SU-DHL-6 (cell line): ENCODE results near the gene SPRR1A.

ENCODE experiments used
- H2AFZ ChIP-seq: fragments of 200-600 bp; sonication (generic); 2 replicates; pipeline ENCODE4 v1.6.1; 2014; ENCODE audit warnings: low read depth, mild to moderate bottlenecking, moderate library complexity, mixed read lengths, antibody characterized with exemption, low read length; ENCODE audit not compliant: severe bottlenecking
- H3F3A ChIP-seq: fragments of 200-600 bp; shearing (Covaris generic); 2 replicates; pipeline ENCODE4 v1.6.0; 2016; ENCODE audit warnings: antibody characterized with exemption, mild to moderate bottlenecking; ENCODE audit not compliant: insufficient read depth
- H3K27ac ChIP-seq: fragments of 200-600 bp; sonication (generic); 2 replicates; pipeline ENCODE4 v1.5.1; 2016; ENCODE audit warnings: low read depth, mild to moderate bottlenecking, low read length, moderate library complexity, mixed read lengths
- H3K27me3 ChIP-seq: fragments of 200-600 bp; sonication (generic), shearing (Covaris generic); 2 replicates; pipeline ENCODE4 v1.6.0; 2014; ENCODE audit warnings: mild to moderate bottlenecking, low read length
- H3K36me3 ChIP-seq: fragments of 200-600 bp; sonication (generic); 2 replicates; pipeline ENCODE4 v1.6.1; 2014; ENCODE audit warnings: mild to moderate bottlenecking, low read length, mixed read lengths
- H3K4me2 ChIP-seq: fragments of 300-600, 200-600 bp; shearing (Covaris generic), sonication (generic); 2 replicates; pipeline ENCODE4 v1.6.0; 2014; ENCODE audit warnings: low read length, low read depth, mild to moderate bottlenecking; ENCODE audit not compliant: poor library complexity, severe bottlenecking
- H3K4me3 ChIP-seq: fragments of 200-600 bp; sonication (generic); 2 replicates; pipeline ENCODE4 v1.5.1; 2014; ENCODE audit warnings: antibody characterized with exemption, low read length, mild to moderate bottlenecking, mixed read lengths; ENCODE audit not compliant: insufficient read depth, poor library complexity, severe bottlenecking
- H3K79me2 ChIP-seq: fragments of 200-600 bp; sonication (generic); 2 replicates; pipeline ENCODE4 v1.6.1; 2014; ENCODE audit warnings: mild to moderate bottlenecking, low read length, moderate library complexity; ENCODE audit not compliant: insufficient read depth
- H3K9ac ChIP-seq: fragments of 200-600 bp; sonication (generic); 2 replicates; pipeline ENCODE4 v1.7.0; 2014; ENCODE audit warnings: mild to moderate bottlenecking, low read length
- H3K9me2 ChIP-seq: fragments of 200-600 bp; sonication (generic); replicated peaks from 2 replicates; pipeline ENCODE4 v1.6.1; 2014; ENCODE audit warnings: low read length; ENCODE audit not compliant: insufficient read depth
- H3K9me3 ChIP-seq: fragments of 200-600 bp; sonication (generic); 2 replicates; pipeline ENCODE4 v1.6.1; 2014; ENCODE audit warnings: low read length, mixed read lengths; ENCODE audit not compliant: insufficient read depth
- H4K20me1 ChIP-seq: fragments of 200-600 bp; sonication (generic); 2 replicates; pipeline ENCODE4 v1.6.1; 2014; ENCODE audit warnings: low read depth, mild to moderate bottlenecking, antibody characterized with exemption, low read length, moderate library complexity, mixed read lengths
- EZH2phosphoT487 ChIP-seq: fragments of 200-600 bp; sonication (generic), shearing (Covaris generic); conservative IDR thresholded peaks from 2 replicates; pipeline ENCODE4 v1.6.1; 2018; ENCODE audit warnings: mild to moderate bottlenecking, antibody characterized with exemption, low read length, moderate library complexity, mixed read lengths
- TF ChIP-seq, protein P1 (sequence below): fragments of 200-600 bp; sonication (generic); IDR thresholded peaks from one replicate; pipeline ENCODE4 v1.5.1; 2017; ENCODE audit warnings: antibody characterized with exemption, mild to moderate bottlenecking, low read length, moderate library complexity; ENCODE audit not compliant: insufficient read depth, poor library complexity, severe bottlenecking

Gene SPRR1A

DNA sequence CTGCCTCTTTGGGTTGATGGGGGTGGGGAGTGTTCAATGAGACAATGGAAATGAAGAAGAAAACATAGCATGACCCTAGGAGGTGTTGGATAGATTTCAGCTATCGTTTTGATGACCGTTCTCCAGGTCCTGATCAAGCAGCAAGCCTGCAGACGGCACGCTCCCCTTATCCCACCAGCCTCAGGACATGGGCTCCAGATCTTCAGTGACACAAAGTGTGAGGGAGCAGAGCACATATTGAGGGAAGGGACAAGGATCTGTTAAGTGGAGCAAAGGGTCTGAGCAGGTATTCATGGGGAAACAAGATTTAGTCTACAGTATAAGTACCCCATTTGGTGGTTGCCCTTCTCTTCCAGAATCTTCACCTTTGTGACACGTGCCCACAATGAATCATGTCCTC, 32.2 kb upstream of the SPRR1A start:
- Histone ChIP-seq H3K4me2 (no peak overlapping the region), H3K36me3 (no peaks in the 10 kb centered on the region), H4K20me1 (no peaks in the 10 kb centered on the region), H3K9ac (no peak overlapping the region), H3K9me3 (no peaks in the 10 kb centered on the region), H3K79me2 (no peaks in the 10 kb centered on the region), H3K4me3 (no peak overlapping the region), H2AFZ (no peak overlapping the region), H3K27ac (no peak overlapping the region), H3K9me2 (no peaks in the 10 kb centered on the region), H3F3A (no peaks in the 10 kb centered on the region), H3K27me3 (no peaks in the 10 kb centered on the region)
- no peak for TF ChIP-seq EZH2phosphoT487
- TF ChIP-seq, protein P1, sequence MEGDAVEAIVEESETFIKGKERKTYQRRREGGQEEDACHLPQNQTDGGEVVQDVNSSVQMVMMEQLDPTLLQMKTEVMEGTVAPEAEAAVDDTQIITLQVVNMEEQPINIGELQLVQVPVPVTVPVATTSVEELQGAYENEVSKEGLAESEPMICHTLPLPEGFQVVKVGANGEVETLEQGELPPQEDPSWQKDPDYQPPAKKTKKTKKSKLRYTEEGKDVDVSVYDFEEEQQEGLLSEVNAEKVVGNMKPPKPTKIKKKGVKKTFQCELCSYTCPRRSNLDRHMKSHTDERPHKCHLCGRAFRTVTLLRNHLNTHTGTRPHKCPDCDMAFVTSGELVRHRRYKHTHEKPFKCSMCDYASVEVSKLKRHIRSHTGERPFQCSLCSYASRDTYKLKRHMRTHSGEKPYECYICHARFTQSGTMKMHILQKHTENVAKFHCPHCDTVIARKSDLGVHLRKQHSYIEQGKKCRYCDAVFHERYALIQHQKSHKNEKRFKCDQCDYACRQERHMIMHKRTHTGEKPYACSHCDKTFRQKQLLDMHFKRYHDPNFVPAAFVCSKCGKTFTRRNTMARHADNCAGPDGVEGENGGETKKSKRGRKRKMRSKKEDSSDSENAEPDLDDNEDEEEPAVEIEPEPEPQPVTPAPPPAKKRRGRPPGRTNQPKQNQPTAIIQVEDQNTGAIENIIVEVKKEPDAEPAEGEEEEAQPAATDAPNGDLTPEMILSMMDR = no peak

DNA sequence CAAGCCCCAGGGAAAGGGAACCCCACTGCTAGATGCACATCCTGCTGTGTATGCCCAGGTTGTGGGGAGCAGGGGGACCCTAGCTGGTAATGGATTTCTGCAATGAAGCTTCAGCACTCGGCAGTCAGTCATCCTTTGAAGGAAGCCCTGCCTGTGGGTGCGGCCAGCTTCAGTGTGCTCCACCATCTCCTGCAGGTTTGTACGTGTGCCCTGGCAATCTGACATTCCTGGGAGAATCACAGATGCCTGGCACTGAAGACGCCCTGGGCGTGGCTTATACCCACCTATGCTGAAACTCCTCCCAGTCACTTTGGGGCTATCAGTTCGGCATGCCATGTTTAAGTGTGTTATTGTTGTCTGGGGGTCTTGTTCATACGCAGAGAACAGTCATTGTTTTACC, 30.1 kb upstream of the SPRR1A start:
- H3K27ac ChIP-seq = no peak overlapping the region
- no peaks in the 10 kb centered on the region for H3K27me3 ChIP-seq
- H2AFZ ChIP-seq = no peak overlapping the region
- H3K36me3 ChIP-seq = no peaks in the 10 kb centered on the region
- H3K9me3 ChIP-seq = no peaks in the 10 kb centered on the region
- H3K4me2 ChIP-seq = no peak overlapping the region
- no peaks in the 10 kb centered on the region for H3K9me2 ChIP-seq
- no peak overlapping the region for H3K9ac ChIP-seq
- H4K20me1 ChIP-seq = no peaks in the 10 kb centered on the region
- no peak overlapping the region for H3K4me3 ChIP-seq
- H3K79me2 ChIP-seq = no peaks in the 10 kb centered on the region
- no peak for TF ChIP-seq EZH2phosphoT487
- TF ChIP-seq, protein P1 = no peak
- no peaks in the 10 kb centered on the region for H3F3A ChIP-seq

GRCh38 chr1:152954436-152954835, 29.4 kb upstream of the SPRR1A start:
- Histone ChIP-seq H4K20me1 (no peaks in the 10 kb centered on the region), H3F3A (no peaks in the 10 kb centered on the region), H2AFZ (no peak overlapping the region), H3K4me2 (no peak overlapping the region), H3K4me3 (no peak overlapping the region), H3K36me3 (no peaks in the 10 kb centered on the region), H3K27ac (no peak overlapping the region), H3K9ac (no peak overlapping the region), H3K79me2 (no peaks in the 10 kb centered on the region), H3K9me3 (no peaks in the 10 kb centered on the region), H3K9me2 (no peaks in the 10 kb centered on the region), H3K27me3 (no peaks in the 10 kb centered on the region)
- TF ChIP-seq, protein P1 = no peak
- TF ChIP-seq EZH2phosphoT487 = no peak

GRCh38 chr1:152957561-152957960, 26.3 kb upstream of the SPRR1A start:
- Histone ChIP-seq H3K27ac (no peak overlapping the region), H3K9ac (no peak overlapping the region), H3K4me2 (no peak overlapping the region), H3K79me2 (no peaks in the 10 kb centered on the region), H2AFZ (no peak overlapping the region), H3F3A (no peaks in the 10 kb centered on the region), H3K36me3 (no peaks in the 10 kb centered on the region), H3K27me3 (no peaks in the 10 kb centered on the region), H3K4me3 (no peak overlapping the region), H3K9me3 (no peaks in the 10 kb centered on the region), H4K20me1 (no peaks in the 10 kb centered on the region), H3K9me2 (no peaks in the 10 kb centered on the region)
- no peak for TF ChIP-seq EZH2phosphoT487
- TF ChIP-seq, protein P1 = no peak
